K562 (cell line): ENCODE results near the gene UNC5B. TPM values are rescaled to one million over a fixed set of nuclear protein-coding genes. Genes with fewer than 3 reads are reported as not detected.

Experiments used
- ATF7 ChIP-seq: fragments of 450-650 bp; IDR thresholded peaks from 2 replicates; pipeline ENCODE4 v1.7.1; 2014; ENCODE audit warnings: mild to moderate bottlenecking, moderate library complexity
- CEBPG ChIP-seq, 3 experiments: fragments of 200-800 bp in 1 of 3; sonication (Bioruptor generic) in 1 of 3; sonication (generic) in 1 of 3; formaldehyde crosslinking in 1 of 3; IDR thresholded peaks in 2 of 3; conservative IDR thresholded peaks in 1 of 3; 2 replicates each; pipeline versions ENCODE4 v1.6.1 to v1.8.0; 2016 to 2022; ENCODE audit warnings: missing compliant biosample characterization in 2 of 3, missing genetic modification characterization in 2 of 3, mild to moderate bottlenecking in 1 of 3, missing genetic modification reagents in 1 of 3
- CTBP1 ChIP-seq: fragments of 450-650 bp; IDR thresholded peaks from 2 replicates; pipeline ENCODE4 v1.6.1; 2016; ENCODE audit warnings: borderline replicate concordance
- E2F3 ChIP-seq: fragments of 250-450 bp; sonication (Bioruptor Pico); IDR thresholded peaks from 2 replicates; pipeline ENCODE4 v1.4.0; 2020; ENCODE audit warnings: mild to moderate bottlenecking
- ESRRA ChIP-seq: fragments of 450-650 bp; IDR thresholded peaks from 2 replicates; pipeline ENCODE4 v1.6.1; 2014; ENCODE audit warnings: low read depth, mild to moderate bottlenecking, moderate library complexity, borderline replicate concordance
- HDAC1 ChIP-seq, 2 experiments: fragments of 450-650 bp; IDR thresholded peaks; 2 replicates each; pipeline ENCODE4 v1.6.1; 2016 to 2017; ENCODE audit warnings: inconsistent platforms in 1 of 2, mild to moderate bottlenecking in 1 of 2, moderate library complexity in 1 of 2
- HDAC2 ChIP-seq: fragments of 450-650 bp; IDR thresholded peaks from 2 replicates; pipeline ENCODE4 v1.6.1; 2016; ENCODE audit warnings: mild to moderate bottlenecking
- HOXB6 ChIP-seq: fragments of 250-450 bp; sonication (Bioruptor Pico); IDR thresholded peaks from 2 replicates; pipeline ENCODE4 v1.5.1; 2022; ENCODE audit warnings: mild to moderate bottlenecking, borderline replicate concordance
- KDM1A ChIP-seq, 2 experiments: fragments of 450-650 bp; IDR thresholded peaks; 2 replicates each; pipeline ENCODE4 v1.6.1; 2016; ENCODE audit warnings: mild to moderate bottlenecking in 2 of 2
- NBN ChIP-seq: fragments of 450-650 bp; IDR thresholded peaks from 2 replicates; pipeline ENCODE4 v1.6.1; 2016; ENCODE audit warnings: low read depth, mild to moderate bottlenecking
- NFXL1 ChIP-seq: fragments of 450-650 bp; formaldehyde crosslinking; IDR thresholded peaks from 2 replicates; pipeline ENCODE4 v1.4.0; 2021; ENCODE audit warnings: mild to moderate bottlenecking
- NRF1 ChIP-seq, 2 experiments: fragments of 450-650 bp; IDR thresholded peaks in 1 of 2; conservative IDR thresholded peaks in 1 of 2; 2 replicates each; pipeline ENCODE4 v1.6.1; 2014; ENCODE audit warnings: mild to moderate bottlenecking in 2 of 2
- PKNOX1 ChIP-seq: fragments of 450-650 bp; IDR thresholded peaks from 2 replicates; pipeline ENCODE4 v1.6.1; 2016
- SMAD4 ChIP-seq: fragments of 250-450 bp; sonication (Bioruptor Pico); conservative IDR thresholded peaks from 2 replicates; pipeline ENCODE4 v1.8.0; 2021; ENCODE audit warnings: inconsistent platforms, mild to moderate bottlenecking, moderate library complexity
- SMARCA5 ChIP-seq: fragments of 450-650 bp; IDR thresholded peaks from 2 replicates; pipeline ENCODE4 v1.6.1; 2016
- SMARCE1 ChIP-seq: fragments of 450-650 bp; IDR thresholded peaks from 2 replicates; pipeline ENCODE4 v1.7.1; 2016; ENCODE audit warnings: mild to moderate bottlenecking
- SRF ChIP-seq, 2 experiments: fragments of 250-450, 450-650 bp in 1 of 2; sonication (Bioruptor Pico) in 1 of 2; sonication (generic) in 1 of 2; formaldehyde crosslinking; IDR thresholded peaks; 2 replicates each; pipeline versions ENCODE4 v1.5.0 to v1.5.1; 2020 to 2022; ENCODE audit warnings: mild to moderate bottlenecking in 1 of 2, missing genetic modification reagents in 1 of 2
- TAL1 ChIP-seq: fragments of 450-650 bp; IDR thresholded peaks from 2 replicates; pipeline ENCODE4 v1.6.1; 2016; ENCODE audit warnings: mild to moderate bottlenecking
- ZEB2 ChIP-seq: fragments of 450-650 bp; IDR thresholded peaks from 2 replicates; pipeline ENCODE4 v1.6.1; 2016
- ZFP1 ChIP-seq: fragments of 450-650 bp; formaldehyde crosslinking; IDR thresholded peaks from 2 replicates; pipeline ENCODE4 v1.4.0; 2020; ENCODE audit warnings: mild to moderate bottlenecking, mixed read lengths
- ZNF274 ChIP-seq: IDR thresholded peaks from 2 replicates; pipeline ENCODE4 v1.6.1; 2011; ENCODE audit warnings: low read depth, mild to moderate bottlenecking, low read length, moderate library complexity, borderline replicate concordance
- ZNF318 ChIP-seq, 2 experiments: fragments of 450-650 bp; IDR thresholded peaks; 2 replicates each; pipeline ENCODE4 v1.6.1; 2016; ENCODE audit warnings: mild to moderate bottlenecking in 2 of 2, borderline replicate concordance in 1 of 2, low read depth in 1 of 2, moderate library complexity in 1 of 2
- polyA plus RNA-seq, 8 experiments: library from polyadenylated mRNA; depleted of rRNA in 4 of 8; stranded (reverse) in 5 of 8; unstranded in 3 of 8; fragments of >200 nt; fragmentation: Nextera tagmentation in 2 of 8; fragmentation: Illumina TruSeq in 1 of 8; extraction: Ambion mirVana in 2 of 8; extraction: Trizol in 1 of 8; gene quantifications; 2 replicates each; pipeline versions ENCODE4 v1.2.1 to v1.2.3, GENCODE V29; 2011 to 2014; ENCODE audit warnings: inconsistent platforms in 1 of 8, missing spikeins in 1 of 8
- total RNA-seq, 7 experiments: library from RNA; depleted of rRNA in 6 of 7; stranded (reverse); fragments of >200 nt in 6 of 7; fragmentation: Illumina TruSeq in 2 of 7; extraction: Trizol in 2 of 7; gene quantifications; 2 replicates each; pipeline versions ENCODE4 v1.2.1 to v1.2.3, GENCODE V29; 2011 to 2021; ENCODE audit warnings: low replicate concordance in 1 of 7

Gene UNC5B
- total and polyA plus RNA-seq, 9 of the 15 experiments (the other 6 are each of a cell fraction or from before 2014, with no cell fraction given): 0.10 to 8.4 (median 2.1) TPM

GRCh38 chr10:71343392-71343773, 131.0 kb downstream of the UNC5B start (continued):
- TF ChIP-seq NFXL1 (CRISPR knock-in tag): no peak
- 0 out of 2 replicates have a peak, but pooled peaks have one; percentile 52 for TF ChIP-seq ZEB2
- 0 out of 4 replicates have a peak, but pooled peaks of 1 of the 2 experiments have one; percentile 23 for TF ChIP-seq HDAC1 (IDR thresholded peaks at IDR 0.05)
- TF ChIP-seq PKNOX1: peak; percentile 29; the same call in 1 of the 2 replicates
- TF ChIP-seq CEBPG (CRISPR knock-in tag; IDR thresholded peaks at IDR 0.05): no peak
- TF ChIP-seq CEBPG (tag; conservative IDR thresholded peaks at IDR 0.05 in 1 of 2, IDR thresholded peaks at IDR 0.05 in 1 of 2): no peak
- peak; percentile 52; the same call in 1 of the 2 replicates for TF ChIP-seq TAL1
- peak; percentile 50; the same call in 1 of the 2 replicates for TF ChIP-seq SMARCE1
- peak in 1 of 2 experiments; percentile 64; a peak in 1 of 4 replicates for TF ChIP-seq SRF (CRISPR knock-in tag; IDR thresholded peaks at IDR 0.05)
- peak; percentile 55 to 66; a peak in 3 of 4 replicates for TF ChIP-seq KDM1A (IDR thresholded peaks at IDR 0.05)
- TF ChIP-seq HOXB6 (CRISPR knock-in tag): no peak
- no peak for TF ChIP-seq E2F3 (CRISPR knock-in tag)
- TF ChIP-seq ZNF274: no peak
- no peak for TF ChIP-seq HDAC2
- TF ChIP-seq NRF1 (conservative IDR thresholded peaks at IDR 0.05 in 1 of 2, IDR thresholded peaks at IDR 0.05 in 1 of 2): peak; percentile 42; a peak in 2 of 4 replicates
- peak; percentile 41; the same call in 1 of the 2 replicates for TF ChIP-seq NBN
- peak; percentile 50; the same call in 1 of the 2 replicates for TF ChIP-seq ESRRA
- no peak for TF ChIP-seq ZFP1
- TF ChIP-seq ZNF318 (IDR thresholded peaks at IDR 0.05; ENCODE audit: borderline replicate concordance in 1 of 2, low read depth in 1 of 2): 0 out of 4 replicates have a peak, but pooled peaks of 1 of the 2 experiments have one; percentile 6
- peak; percentile 63; the same call in 1 of the 2 replicates for TF ChIP-seq ATF7
- peak; percentile 86 for TF ChIP-seq CTBP1
- no peak for TF ChIP-seq SMARCA5
- peak; percentile 72; the same call in 1 of the 2 replicates for TF ChIP-seq SMAD4 (CRISPR knock-in tag)
